ENCODE results near the gene CALCA.

Gene CALCA

GRCh38 chr11:14949437-14950147 lies 22.6 kb downstream of the CALCA start:
- DNase-seq (ENCODE audit: low read depth in 2 of 2) = no peak

DNA sequence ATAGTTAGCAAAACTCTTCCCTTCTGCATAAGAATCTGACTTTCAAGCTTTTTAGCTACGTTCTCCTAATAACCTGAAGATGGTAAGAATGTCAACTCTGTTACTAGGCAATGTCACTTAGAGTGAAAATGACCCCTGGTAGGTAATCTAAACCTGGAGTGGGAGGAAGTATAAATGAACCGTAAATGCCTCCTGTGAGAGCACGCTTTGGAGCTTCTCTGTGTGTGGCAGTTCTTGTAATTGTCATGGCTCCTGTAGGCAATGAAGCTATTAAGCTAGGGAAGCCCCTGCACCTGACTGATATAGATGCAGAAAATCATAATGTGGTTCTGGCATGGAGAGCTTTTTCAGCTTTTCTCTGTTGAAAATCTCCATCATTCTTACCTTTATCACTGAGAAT lies 29.4 kb downstream of the CALCA start:
- DNase-seq (ENCODE audit: low read depth in 2 of 2) = no peak

DNA sequence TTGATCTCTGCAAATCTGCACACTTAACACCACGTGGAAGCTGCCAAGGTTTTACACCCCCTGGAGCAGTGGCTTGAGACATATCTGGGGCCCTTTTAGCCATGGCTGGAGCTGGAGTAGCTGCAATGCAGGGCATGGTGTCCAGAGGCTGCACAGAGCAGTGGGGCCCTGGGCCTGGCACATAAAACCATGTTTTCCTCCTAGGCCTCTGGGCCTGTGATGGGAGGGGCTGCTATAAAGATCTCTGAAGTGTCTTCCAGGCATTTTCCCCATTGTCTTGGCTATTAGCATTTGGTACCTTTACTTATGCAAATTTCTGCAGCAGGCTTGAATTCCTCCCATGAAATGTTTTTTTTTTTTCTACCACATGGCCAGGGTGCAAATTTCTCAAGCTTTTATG lies 33.2 kb downstream of the CALCA start:
- no peak for DNase-seq (ENCODE audit: low read depth in 2 of 2)

DNA sequence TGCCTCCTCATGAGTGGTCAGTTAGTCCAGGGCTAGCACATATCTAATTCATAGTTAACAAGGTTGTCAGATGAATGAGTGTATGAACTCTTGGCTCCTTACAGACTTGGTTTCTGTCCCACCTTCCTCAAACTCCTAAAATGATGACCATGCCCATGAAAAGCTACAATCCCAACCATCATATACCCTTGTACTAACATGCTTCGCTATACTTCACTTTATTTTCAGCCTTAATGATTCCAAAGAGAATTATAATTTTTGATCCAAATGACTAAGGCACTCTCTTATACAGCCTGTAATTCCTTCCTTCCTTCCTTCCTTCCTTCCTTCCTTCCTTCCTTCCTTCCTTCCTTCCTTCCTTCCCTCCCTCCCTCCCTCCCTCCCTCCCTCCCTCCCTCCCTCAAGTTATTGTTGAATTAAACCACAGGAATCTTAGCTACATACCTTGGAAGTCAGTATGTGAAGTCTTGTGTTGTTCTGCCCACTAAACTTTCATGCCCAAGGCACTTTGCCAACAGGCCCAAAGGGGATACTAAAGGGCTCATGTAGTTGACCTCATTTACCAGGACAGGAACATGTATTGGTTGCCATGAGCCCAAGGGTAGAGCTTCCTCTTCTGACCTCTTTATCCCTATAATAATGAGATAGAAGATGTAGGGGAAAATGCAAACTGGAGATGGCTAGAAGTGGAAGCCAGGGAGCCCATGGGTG lies 37.4 kb downstream of the CALCA start:
- no peak for DNase-seq (ENCODE audit: low read depth in 2 of 2)

GRCh38 chr11:14932447-14932846 lies 39.7 kb downstream of the CALCA start:
- DNase-seq (ENCODE audit: low read depth in 2 of 2) = no peak

DNA sequence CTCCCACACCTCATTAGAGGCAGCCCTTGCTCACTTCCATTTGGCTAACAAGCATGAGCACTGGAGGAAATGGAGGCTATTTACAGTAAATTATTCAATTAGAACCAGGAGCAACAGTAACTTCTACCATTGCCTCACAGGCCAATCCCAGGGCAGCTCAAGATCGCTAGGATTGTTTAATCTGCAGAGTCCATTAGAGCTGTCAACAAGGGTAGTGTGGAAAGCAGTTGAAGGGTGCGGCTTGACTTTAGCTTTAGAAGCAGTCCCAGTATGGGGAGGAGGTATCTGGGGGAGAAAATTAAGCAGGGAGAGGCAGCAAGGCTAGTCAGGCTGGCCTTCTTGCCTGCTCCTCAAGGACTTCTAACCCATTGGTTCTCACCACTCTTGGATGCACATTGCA lies 41.8 kb downstream of the CALCA start:
- DNase-seq (ENCODE audit: low read depth in 2 of 2) = no peak

DNA sequence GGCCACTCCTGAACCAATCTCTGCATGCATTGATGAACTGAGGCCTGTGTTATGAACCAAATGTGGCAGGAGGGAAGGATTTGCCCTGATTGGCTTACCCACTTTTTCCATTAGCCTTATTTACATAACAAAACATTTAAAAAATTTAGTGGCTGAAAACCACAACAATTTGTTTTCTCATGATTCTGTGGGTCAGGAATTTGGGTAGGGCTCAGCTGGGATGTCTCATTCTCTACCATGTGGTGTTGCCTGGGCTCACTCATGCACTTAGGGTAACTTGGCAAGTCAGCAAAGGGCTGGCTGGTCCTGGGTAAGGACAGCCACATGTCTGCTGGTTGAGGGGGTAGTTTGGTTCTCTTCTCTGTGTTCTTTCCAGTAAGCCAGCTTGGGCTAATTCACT lies 45.0 kb downstream of the CALCA start:
- DNase-seq (ENCODE audit: low read depth in 2 of 2) = no peak

GRCh38 chr11:14924318-14924717 lies 47.8 kb downstream of the CALCA start:
- no peak for DNase-seq (ENCODE audit: low read depth in 2 of 2)

Data from stimulated activated CD8-positive, alpha-beta memory T cell treated with anti-CD3 and anti-CD28 coated beads, Interleukin-2, amount 100 ng/mL, for 48 hours (primary cell).